Adipose tissue (tissue), 3 donors: ENCODE data around the gene OLIG2. TPM values are rescaled to one million over a fixed set of nuclear protein-coding genes. Genes with fewer than 3 reads are reported as not detected.

Experiments
- H3K27ac ChIP-seq: one replicate; pipeline ENCODE4 v1.5.1; 2013; ENCODE audit warnings: low read depth, low read length
- WGBS, 3 donors: extraction: QIAGEN DNeasy Blood & Tissue Kit; methylation state at CpG; one replicate each; pipeline ENCODE4 v1.1.7; 2013; 5-methylcytosine and 5-hydroxymethylcytosine counted together
- polyA plus RNA-seq, 3 donors: library from polyadenylated mRNA; stranded (reverse); fragments of 200-250 nt; gene quantifications; one replicate each; pipeline ENCODE4 v1.2.3, GENCODE V29; 2013
- donor health status: healthy with polysubstance abuse.
- donor health status: Bipolar disorder and iron deficiency.
- donor health status: healthy.

Gene OLIG2
- polyA plus RNA-seq, 3 donors = not detected

- no peak overlapping the region for H3K27ac ChIP-seq
- 6 to 23% (median 14%) methylated on average over 19 of the region's 19 CpGs for WGBS, 3 donors
These were observed 3.7 kb downstream of the OLIG2 start for GRCh38 chr21:33029385-33029921.

GRCh38 chr21:33029975-33030461 is 4.3 kb downstream of the OLIG2 start:
- 27 to 41% (median 32%) methylated on average over 10 of the region's 10 CpGs for WGBS, 3 donors
- H3K27ac ChIP-seq = no peak overlapping the region

GRCh38 chr21:33030633-33031032 is 4.9 kb downstream of the OLIG2 start:
- WGBS, 3 donors = 23 to 38% (median 37%) methylated on average over 6 of the region's 6 CpGs
- no peak overlapping the region for H3K27ac ChIP-seq

GRCh38 chr21:33031152-33031911 is 5.6 kb downstream of the OLIG2 start:
- 21 to 47% (median 28%) methylated on average over 10 of the region's 10 CpGs for WGBS, 3 donors

GRCh38 chr21:33032434-33033047 is 6.8 kb downstream of the OLIG2 start:
- H3K27ac ChIP-seq = no peak overlapping the region
- 17 to 45% (median 24%) methylated on average over 10 of the region's 10 CpGs for WGBS, 3 donors

More at GRCh38 chr21:33031152-33031911, 5.6 kb downstream of the OLIG2 start:
- H3K27ac ChIP-seq = no peak overlapping the region

- WGBS, 3 donors = 3 to 34% (median 13%) methylated on average over 63 to 76 of the region's 76 CpGs
- no peak overlapping the region for H3K27ac ChIP-seq
These were observed 7.6 kb downstream of the OLIG2 start for GRCh38 chr21:33033094-33033951.

- H3K27ac ChIP-seq = no peak overlapping the region
- WGBS, 3 donors = 27 to 58% (median 50%) methylated on average over 19 to 20 of the region's 20 CpGs
These were observed 8.3 kb downstream of the OLIG2 start for GRCh38 chr21:33033961-33034413.

- no peak overlapping the region for H3K27ac ChIP-seq
- WGBS, 3 donors = 74 to 86% (median 83%) methylated on average over 1 of the region's 1 CpG
These were observed 9.4 kb downstream of the OLIG2 start for GRCh38 chr21:33035147-33035546.

- WGBS, 3 donors = 22 to 34% (median 22%) methylated on average over 11 of the region's 11 CpGs
- H3K27ac ChIP-seq = no peak overlapping the region
These were observed 10.9 kb downstream of the OLIG2 start for GRCh38 chr21:33036430-33037162.

- WGBS, 3 donors = 71 to 82% (median 74%) methylated on average over 3 of the region's 3 CpGs
- H3K27ac ChIP-seq = no peak overlapping the region
These were observed 11.8 kb downstream of the OLIG2 start for GRCh38 chr21:33037501-33037900.

GRCh38 chr21:33039536-33039935 is 13.8 kb downstream of the OLIG2 start:
- whole genome bisulfite sequencing, 3 donors = 65 to 79% (median 77%) methylated on average over 7 of the region's 7 CpGs
- no peak overlapping the region for H3K27ac ChIP-seq

GRCh38 chr21:33040215-33040614 is 14.5 kb downstream of the OLIG2 start:
- 87 to 94% (median 94%) methylated on average over 3 of the region's 3 CpGs for WGBS, 3 donors
- no peak overlapping the region for H3K27ac ChIP-seq

GRCh38 chr21:33041981-33042380 is 16.2 kb downstream of the OLIG2 start:
- H3K27ac ChIP-seq = no peak overlapping the region
- 42 to 55% (median 53%) methylated on average over 2 of the region's 2 CpGs for WGBS, 3 donors

GRCh38 chr21:33042812-33043211 is 17.1 kb downstream of the OLIG2 start:
- WGBS, 3 donors = 52 to 58% (median 58%) methylated on average over 4 of the region's 4 CpGs
- H3K27ac ChIP-seq = no peak overlapping the region

GRCh38 chr21:33046455-33046854 is 20.7 kb downstream of the OLIG2 start:
- 63 to 74% (median 71%) methylated on average over 6 to 8 of the region's 8 CpGs for WGBS, 3 donors
- no peak overlapping the region for H3K27ac ChIP-seq

- no peak overlapping the region for H3K27ac ChIP-seq
- WGBS, 3 donors = 51 to 68% (median 63%) methylated on average over 5 of the region's 5 CpGs
These were observed 21.5 kb downstream of the OLIG2 start for GRCh38 chr21:33047231-33047630.

GRCh38 chr21:33051925-33052324 is 26.2 kb downstream of the OLIG2 start:
- no peak overlapping the region for H3K27ac ChIP-seq
- WGBS, 3 donors = 68 to 90% (median 89%) methylated on average over 16 of the region's 16 CpGs

GRCh38 chr21:33053951-33054350 is 28.2 kb downstream of the OLIG2 start:
- H3K27ac ChIP-seq = no peak overlapping the region
